ENCODE results near the gene FAM167B. TPM values are rescaled to one million over a fixed set of nuclear protein-coding genes. Genes with fewer than 3 reads are reported as not detected.
A peak's percentile ranks its signal among the peaks of the same experiment; 100 is the strongest.

FAM167B gene
- total RNA-seq, 1 donor from 2014 or later, result 2.1 TPM

- no peaks in the 10 kb centered on the region for H3K27me3 Mint-ChIP-seq
- H3K4me1 Mint-ChIP-seq (ENCODE audit: unreplicated experiment), result peaks cover 18% of the 10 kb centered on the region
- no peaks in the 10 kb centered on the region for H3K9me3 Mint-ChIP-seq
- no peak for DNase-seq (ENCODE audit: extremely low spot score, unreplicated experiment)
- TF ChIP-seq CTCF (conservative IDR thresholded peaks at IDR 0.05), result no peak
- H3K4me3 Mint-ChIP-seq, result peak overlapping the region; percentile 98
- peaks cover 13% of the 10 kb centered on the region for H3K36me3 Mint-ChIP-seq
- H3K27ac Mint-ChIP-seq, result peak overlapping the region; percentile 98
Observed at GRCh38 chr1:32221581-32221979, 25.4 kb upstream of the FAM167B start.

- H3K27me3 Mint-ChIP-seq, result no peaks in the 10 kb centered on the region
- H3K4me3 Mint-ChIP-seq, result peak within 1 kb of the TSS; percentile 98
- peaks cover 13% of the 10 kb centered on the region for H3K36me3 Mint-ChIP-seq
- H3K9me3 Mint-ChIP-seq, result no peaks in the 10 kb centered on the region
- DNase-seq (ENCODE audit: extremely low spot score, unreplicated experiment), result peak; percentile 90
- no peak for TF ChIP-seq CTCF (conservative IDR thresholded peaks at IDR 0.05)
- peaks cover 18% of the 10 kb centered on the region for H3K4me1 Mint-ChIP-seq (ENCODE audit: unreplicated experiment)
- H3K27ac Mint-ChIP-seq, result peak within 1 kb of the TSS; percentile 98
Observed at GRCh38 chr1:32221980-32222755, 24.9 kb upstream of the FAM167B start, which contains the start of the genes EIF3I and TMEM234. Gene EIF3I, plus strand, starts transcription at chr1:32222407. Its CDS starts 35 bp downstream, at chr1:32222442. Gene TMEM234, minus strand, starts transcription at chr1:32222353. Its CDS starts 31 bp downstream, at chr1:32222322.

GRCh38 chr1:32223683-32224082 is 23.3 kb upstream of the FAM167B start:
- peak overlapping the region; percentile 98 for H3K4me3 Mint-ChIP-seq
- H3K27me3 Mint-ChIP-seq, result no peaks in the 10 kb centered on the region
- no peak for DNase-seq (ENCODE audit: extremely low spot score, unreplicated experiment)
- TF ChIP-seq CTCF (conservative IDR thresholded peaks at IDR 0.05), result no peak
- peaks cover 18% of the 10 kb centered on the region for H3K4me1 Mint-ChIP-seq (ENCODE audit: unreplicated experiment)
- H3K36me3 Mint-ChIP-seq, result peaks cover 23% of the 10 kb centered on the region
- H3K27ac Mint-ChIP-seq, result peak overlapping the region; percentile 75
- no peaks in the 10 kb centered on the region for H3K9me3 Mint-ChIP-seq

GRCh38 chr1:32224285-32224684 is 22.7 kb upstream of the FAM167B start:
- Mint-ChIP-seq H3K27ac (peak overlapping the region; percentile 75), H3K4me1 (ENCODE audit: unreplicated experiment) (peaks cover 18% of the 10 kb centered on the region), H3K4me3 (peak overlapping the region; percentile 74), H3K36me3 (peaks cover 25% of the 10 kb centered on the region), H3K9me3 (no peaks in the 10 kb centered on the region), H3K27me3 (no peaks in the 10 kb centered on the region)
- no peak for DNase-seq (ENCODE audit: extremely low spot score, unreplicated experiment)
- no peak for TF ChIP-seq CTCF (conservative IDR thresholded peaks at IDR 0.05)

GRCh38 chr1:32228771-32229170 is 18.3 kb upstream of the FAM167B start:
- no peak for TF ChIP-seq CTCF (conservative IDR thresholded peaks at IDR 0.05)
- H3K36me3 Mint-ChIP-seq, result peaks cover 22% of the 10 kb centered on the region
- no peaks in the 10 kb centered on the region for H3K27me3 Mint-ChIP-seq
- no peak for DNase-seq (ENCODE audit: extremely low spot score, unreplicated experiment)
- no peak overlapping the region for H3K4me3 Mint-ChIP-seq
- H3K9me3 Mint-ChIP-seq, result no peaks in the 10 kb centered on the region
- H3K4me1 Mint-ChIP-seq (ENCODE audit: unreplicated experiment), result no peaks in the 10 kb centered on the region
- H3K27ac Mint-ChIP-seq, result no peak overlapping the region

Measured in type B pancreatic cell (in vitro differentiated cells).